Retinal pigment epithelial cell (primary cell): ENCODE measurements around the gene CLDN14.

Source experiments
- DNase-seq: peaks from one replicate; pipeline ENCODE4 v3.0.0-alpha.2; 2010; ENCODE audit warnings: low read depth
- H3K4me3 ChIP-seq: 2 replicates; pipeline ENCODE4 v1.5.1; 2011; ENCODE audit warnings: mild to moderate bottlenecking, low read length, control low read depth, moderate library complexity
- TF ChIP-seq, protein P1 (sequence below): conservative IDR thresholded peaks from 2 replicates; pipeline ENCODE4 v1.5.1; 2011; ENCODE audit warnings: low read depth, low read length, control low read depth, inconsistent platforms

The CLDN14 gene

DNA sequence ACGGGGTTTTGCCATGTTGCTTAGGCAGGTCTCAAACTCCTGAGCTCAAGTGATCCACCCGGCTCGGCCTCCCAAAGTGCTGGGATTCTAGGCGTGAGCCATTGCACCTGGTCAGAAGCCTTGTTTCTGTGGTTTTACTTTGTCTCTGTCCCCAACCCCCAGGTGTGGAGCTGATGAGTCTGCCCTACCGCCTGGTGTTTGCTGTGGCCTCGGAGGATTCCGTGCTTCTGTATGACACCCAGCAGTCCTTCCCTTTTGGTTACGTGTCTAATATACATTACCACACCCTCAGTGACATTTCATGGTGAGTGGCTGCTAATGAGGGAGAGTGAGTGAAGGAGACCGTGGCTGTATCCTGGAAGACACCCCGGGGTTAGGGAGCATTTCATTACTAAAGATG lies 68.6 kb downstream of the CLDN14 start:
- no peak for DNase-seq
- no peak overlapping the region for H3K4me3 ChIP-seq
- TF ChIP-seq, protein P1, sequence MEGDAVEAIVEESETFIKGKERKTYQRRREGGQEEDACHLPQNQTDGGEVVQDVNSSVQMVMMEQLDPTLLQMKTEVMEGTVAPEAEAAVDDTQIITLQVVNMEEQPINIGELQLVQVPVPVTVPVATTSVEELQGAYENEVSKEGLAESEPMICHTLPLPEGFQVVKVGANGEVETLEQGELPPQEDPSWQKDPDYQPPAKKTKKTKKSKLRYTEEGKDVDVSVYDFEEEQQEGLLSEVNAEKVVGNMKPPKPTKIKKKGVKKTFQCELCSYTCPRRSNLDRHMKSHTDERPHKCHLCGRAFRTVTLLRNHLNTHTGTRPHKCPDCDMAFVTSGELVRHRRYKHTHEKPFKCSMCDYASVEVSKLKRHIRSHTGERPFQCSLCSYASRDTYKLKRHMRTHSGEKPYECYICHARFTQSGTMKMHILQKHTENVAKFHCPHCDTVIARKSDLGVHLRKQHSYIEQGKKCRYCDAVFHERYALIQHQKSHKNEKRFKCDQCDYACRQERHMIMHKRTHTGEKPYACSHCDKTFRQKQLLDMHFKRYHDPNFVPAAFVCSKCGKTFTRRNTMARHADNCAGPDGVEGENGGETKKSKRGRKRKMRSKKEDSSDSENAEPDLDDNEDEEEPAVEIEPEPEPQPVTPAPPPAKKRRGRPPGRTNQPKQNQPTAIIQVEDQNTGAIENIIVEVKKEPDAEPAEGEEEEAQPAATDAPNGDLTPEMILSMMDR = no peak
